ENCODE results near the gene CYP2W1.

Gene CYP2W1

DNA sequence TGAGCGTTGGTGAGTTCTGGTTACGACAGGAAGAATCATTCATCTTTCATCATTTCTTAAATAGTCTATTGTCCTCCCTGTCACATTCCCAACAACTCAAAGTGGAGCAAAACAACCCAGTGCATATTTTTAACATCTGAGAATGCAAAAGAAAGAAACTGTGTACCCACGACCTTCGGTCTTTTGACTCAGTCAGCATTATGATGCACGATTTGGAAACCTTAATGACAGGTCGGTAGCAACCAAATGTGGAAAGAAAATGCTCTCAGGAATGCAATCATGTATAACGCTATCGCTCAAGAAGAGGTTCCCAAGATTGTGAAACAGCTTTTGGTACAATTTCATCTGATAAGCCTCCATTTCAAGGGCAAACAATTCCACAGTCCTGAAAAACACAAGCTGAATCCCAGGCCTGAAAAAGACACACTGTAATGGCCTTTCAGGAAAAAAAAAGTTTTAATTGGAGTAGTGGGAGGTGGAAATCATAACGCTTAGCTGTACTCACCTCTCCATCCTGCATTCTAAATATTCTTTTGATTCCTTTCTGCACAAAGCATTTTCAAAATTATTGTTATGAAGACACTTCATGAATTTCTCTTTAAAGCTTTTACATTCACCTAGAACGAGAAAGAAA lies 10.2 kb upstream of the CYP2W1 start:
- no peak overlapping the region for H3K4me3 ChIP-seq (ENCODE audit: low read depth, low read length)
- TF ChIP-seq CTCF (IDR thresholded peaks at IDR 0.05; ENCODE audit: borderline replicate concordance, insufficient read depth, low read depth, low read length): no peak

DNA sequence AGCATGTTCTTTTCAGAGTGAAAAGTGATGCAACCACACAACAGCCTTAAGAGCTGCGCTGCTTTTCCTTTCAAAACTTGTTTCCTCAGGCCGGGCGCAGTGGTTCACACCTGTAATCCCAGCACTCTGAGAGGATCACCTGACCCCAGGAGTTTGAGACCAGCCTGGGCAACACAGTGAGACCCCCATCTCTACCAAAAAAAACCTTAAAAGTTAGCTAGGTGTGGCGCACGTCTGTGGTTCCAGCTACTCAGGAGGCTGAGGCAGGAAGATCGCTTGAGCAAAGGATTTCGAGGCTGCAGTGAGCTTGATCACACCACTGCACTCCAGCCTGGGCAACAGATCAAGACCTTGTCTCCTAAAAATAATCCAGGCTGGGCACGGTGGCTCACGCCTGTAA lies 9.7 kb upstream of the CYP2W1 start:
- H3K4me3 ChIP-seq (ENCODE audit: low read depth, low read length): no peak overlapping the region
- no peak for TF ChIP-seq CTCF (IDR thresholded peaks at IDR 0.05; ENCODE audit: borderline replicate concordance, insufficient read depth, low read depth, low read length)

GRCh38 chr7:974172-974571 lies 8.8 kb upstream of the CYP2W1 start:
- TF ChIP-seq CTCF (IDR thresholded peaks at IDR 0.05; ENCODE audit: borderline replicate concordance, insufficient read depth, low read depth, low read length): no peak
- peak overlapping the region; percentile 97 for H3K4me3 ChIP-seq (ENCODE audit: low read depth, low read length)

DNA sequence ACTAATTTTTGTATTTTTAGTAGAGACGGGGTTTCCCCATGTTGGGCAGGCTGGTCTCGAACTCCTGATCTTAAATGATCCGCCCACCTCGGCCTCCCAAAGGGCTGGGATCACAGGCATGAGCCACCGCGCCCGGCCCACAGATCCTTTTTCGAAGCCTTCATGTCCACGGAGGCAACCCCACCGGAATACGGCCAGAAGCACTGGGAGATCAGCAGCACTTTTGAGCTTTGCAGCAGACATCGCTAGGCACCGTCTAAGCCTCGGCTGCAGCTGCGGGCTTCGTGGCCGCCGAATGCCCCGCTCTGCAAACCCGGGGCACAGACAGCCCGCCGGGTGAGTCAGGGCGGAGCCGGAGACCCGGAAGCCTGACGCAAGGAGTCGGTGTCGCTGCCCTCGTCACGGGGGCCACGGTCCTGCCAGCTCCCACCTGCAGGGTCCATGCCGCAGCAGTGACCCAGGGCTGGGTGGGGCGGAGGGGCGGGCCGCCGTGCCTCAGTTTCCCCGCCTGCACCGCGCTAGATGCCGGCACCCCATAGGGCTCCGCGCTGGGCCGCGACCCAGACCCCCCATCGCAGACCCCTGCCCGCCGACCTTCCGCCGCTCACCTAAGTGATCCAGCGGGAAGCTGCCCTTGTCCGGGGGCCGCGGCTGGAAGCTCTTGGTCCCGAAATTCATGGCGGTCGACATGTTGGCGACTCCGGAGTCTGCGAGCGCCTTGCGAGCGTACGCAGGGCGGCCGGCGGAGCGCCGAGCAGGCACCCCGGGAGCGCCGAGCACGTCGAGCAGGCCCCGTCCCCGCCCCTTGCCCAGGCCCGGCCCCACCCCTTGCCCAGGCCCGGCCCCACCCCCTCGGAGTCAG lies 7.9 kb upstream of the CYP2W1 start, which contains the start of gene COX19:
COX19 (minus strand) TSS at position 730 of the 862 bp plus-strand sequence; CDS start at position 690, 40 bp downstream.
- no peak for TF ChIP-seq CTCF (IDR thresholded peaks at IDR 0.05; ENCODE audit: borderline replicate concordance, insufficient read depth, low read depth, low read length)
- peak within 1 kb of the TSS; percentile 97 for H3K4me3 ChIP-seq (ENCODE audit: low read depth, low read length)

GRCh38 chr7:975702-976473 lies 7.1 kb upstream of the CYP2W1 start:
- no peak for TF ChIP-seq CTCF (IDR thresholded peaks at IDR 0.05; ENCODE audit: borderline replicate concordance, insufficient read depth, low read depth, low read length)
- peak overlapping the region; percentile 8 for H3K4me3 ChIP-seq (ENCODE audit: low read depth, low read length)

DNA sequence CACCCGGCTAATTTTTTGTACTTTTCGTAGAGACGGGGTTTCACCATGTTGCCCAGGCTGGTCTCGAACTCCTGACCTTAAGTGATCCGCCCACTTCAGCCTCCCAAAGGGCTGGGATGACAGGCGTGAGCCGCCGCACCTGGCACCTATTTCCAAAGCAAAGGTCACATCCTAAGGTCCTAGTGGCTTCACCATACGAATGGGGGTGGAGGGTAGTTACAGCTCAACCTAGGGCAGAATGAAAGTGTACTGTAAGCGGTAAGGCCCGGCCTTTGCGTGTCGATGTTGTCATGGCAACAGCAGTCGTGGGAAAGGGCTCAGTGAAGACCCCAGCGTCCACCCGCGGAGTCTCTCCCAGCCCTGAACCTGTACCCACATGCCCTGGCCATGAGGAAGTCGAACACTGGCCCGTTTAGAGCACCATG lies 6.1 kb upstream of the CYP2W1 start:
- no peak for TF ChIP-seq CTCF (IDR thresholded peaks at IDR 0.05; ENCODE audit: borderline replicate concordance, insufficient read depth, low read depth, low read length)
- H3K4me3 ChIP-seq (ENCODE audit: low read depth, low read length): no peak overlapping the region
